ENCODE measurements around the gene HOXA9. TPM values are rescaled to one million over a fixed set of nuclear protein-coding genes. Genes with fewer than 3 reads are reported as not detected.

The HOXA9 gene
- total RNA-seq, 1 experiment from 2014 or later, result 16.7 TPM

DNA sequence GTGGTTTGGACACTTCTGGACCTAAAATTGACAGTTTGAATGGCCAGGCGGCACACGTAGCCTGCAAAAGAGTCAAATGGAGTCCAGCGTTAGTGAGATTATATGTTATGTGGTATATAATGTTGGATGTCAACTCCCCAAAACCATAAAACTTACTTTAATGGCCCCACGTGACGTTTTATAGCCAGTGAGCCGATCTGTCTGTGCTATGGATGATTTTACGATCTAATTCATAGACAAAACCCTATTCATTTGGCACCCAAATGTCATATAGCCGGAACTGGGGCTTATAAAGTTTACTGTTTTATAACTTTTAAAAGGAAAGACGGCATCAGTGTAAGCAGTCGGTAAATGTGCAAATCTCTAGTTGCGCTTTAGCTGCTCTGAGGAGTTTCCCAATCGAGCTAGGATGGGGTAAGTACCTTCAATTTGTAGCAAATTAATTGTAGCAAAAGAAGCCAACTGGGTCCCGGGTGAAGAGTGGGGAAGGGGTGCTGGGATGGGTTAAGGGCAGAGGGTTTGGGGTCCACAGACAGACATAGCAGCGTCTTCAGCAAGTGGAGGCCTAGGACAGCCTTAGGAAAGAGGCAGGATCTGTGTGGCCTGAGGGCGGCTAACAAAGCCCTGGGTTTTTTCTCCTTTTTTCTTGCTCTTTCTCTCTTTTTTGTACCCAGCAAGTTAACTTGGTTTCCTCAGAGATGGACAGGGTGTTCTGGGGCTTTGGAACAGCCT, 25.0 kb downstream of the HOXA9 start:
- H3K4me1 Mint-ChIP-seq (ENCODE audit: low read depth, unreplicated experiment), result no peaks in the 10 kb centered on the region
- peak overlapping the region; percentile 70 for H3K4me3 Mint-ChIP-seq (ENCODE audit: unreplicated experiment)
- BruUV-seq (replicated peaks), result no TSS peak
- intact Hi-C loops (cut with micrococcal nuclease; ENCODE audit: unreplicated experiment), result no loop called here
- H3K9me3 Mint-ChIP-seq (ENCODE audit: unreplicated experiment), result no peaks in the 10 kb centered on the region
- H3K27me3 Mint-ChIP-seq (ENCODE audit: insufficient read depth, unreplicated experiment), result no peaks in the 10 kb centered on the region
- no peak overlapping the region for H3K27ac Mint-ChIP-seq (ENCODE audit: unreplicated experiment)
- no peak for DNase-seq
- H3K36me3 Mint-ChIP-seq (ENCODE audit: insufficient read depth, unreplicated experiment), result peaks cover 9% of the 10 kb centered on the region
- Histone ChIP-seq H3K4me3 (ENCODE audit: low read depth, low read length) (peak overlapping the region; percentile 37), H3K27me3 (replicated peaks; ENCODE audit: control insufficient read depth, insufficient read depth, low read length) (no peaks in the 10 kb centered on the region), H3K9me3 (no peaks in the 10 kb centered on the region), H3K4me1 (peaks cover 10% of the 10 kb centered on the region), H3K36me3 (ENCODE audit: control insufficient read depth, insufficient read depth, low read length) (no peaks in the 10 kb centered on the region; the same call in 1 of the 2 replicates)
- ChIA-PET POLR2A (interaction anchor here (0.6 kb wide), 1 partner anchor 46 kb away, joined by 3 read pairs; no protein-coding TSS in a partner anchor), CTCF (no interaction called here)
- TF ChIP-seq, protein P1, sequence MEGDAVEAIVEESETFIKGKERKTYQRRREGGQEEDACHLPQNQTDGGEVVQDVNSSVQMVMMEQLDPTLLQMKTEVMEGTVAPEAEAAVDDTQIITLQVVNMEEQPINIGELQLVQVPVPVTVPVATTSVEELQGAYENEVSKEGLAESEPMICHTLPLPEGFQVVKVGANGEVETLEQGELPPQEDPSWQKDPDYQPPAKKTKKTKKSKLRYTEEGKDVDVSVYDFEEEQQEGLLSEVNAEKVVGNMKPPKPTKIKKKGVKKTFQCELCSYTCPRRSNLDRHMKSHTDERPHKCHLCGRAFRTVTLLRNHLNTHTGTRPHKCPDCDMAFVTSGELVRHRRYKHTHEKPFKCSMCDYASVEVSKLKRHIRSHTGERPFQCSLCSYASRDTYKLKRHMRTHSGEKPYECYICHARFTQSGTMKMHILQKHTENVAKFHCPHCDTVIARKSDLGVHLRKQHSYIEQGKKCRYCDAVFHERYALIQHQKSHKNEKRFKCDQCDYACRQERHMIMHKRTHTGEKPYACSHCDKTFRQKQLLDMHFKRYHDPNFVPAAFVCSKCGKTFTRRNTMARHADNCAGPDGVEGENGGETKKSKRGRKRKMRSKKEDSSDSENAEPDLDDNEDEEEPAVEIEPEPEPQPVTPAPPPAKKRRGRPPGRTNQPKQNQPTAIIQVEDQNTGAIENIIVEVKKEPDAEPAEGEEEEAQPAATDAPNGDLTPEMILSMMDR (IDR thresholded peaks at IDR 0.05; ENCODE audit: insufficient read depth in 1 of 2, low read depth in 1 of 2, low read length in 1 of 2, severe bottlenecking in 1 of 2, unreplicated experiment in 1 of 2), result no peak

DNA sequence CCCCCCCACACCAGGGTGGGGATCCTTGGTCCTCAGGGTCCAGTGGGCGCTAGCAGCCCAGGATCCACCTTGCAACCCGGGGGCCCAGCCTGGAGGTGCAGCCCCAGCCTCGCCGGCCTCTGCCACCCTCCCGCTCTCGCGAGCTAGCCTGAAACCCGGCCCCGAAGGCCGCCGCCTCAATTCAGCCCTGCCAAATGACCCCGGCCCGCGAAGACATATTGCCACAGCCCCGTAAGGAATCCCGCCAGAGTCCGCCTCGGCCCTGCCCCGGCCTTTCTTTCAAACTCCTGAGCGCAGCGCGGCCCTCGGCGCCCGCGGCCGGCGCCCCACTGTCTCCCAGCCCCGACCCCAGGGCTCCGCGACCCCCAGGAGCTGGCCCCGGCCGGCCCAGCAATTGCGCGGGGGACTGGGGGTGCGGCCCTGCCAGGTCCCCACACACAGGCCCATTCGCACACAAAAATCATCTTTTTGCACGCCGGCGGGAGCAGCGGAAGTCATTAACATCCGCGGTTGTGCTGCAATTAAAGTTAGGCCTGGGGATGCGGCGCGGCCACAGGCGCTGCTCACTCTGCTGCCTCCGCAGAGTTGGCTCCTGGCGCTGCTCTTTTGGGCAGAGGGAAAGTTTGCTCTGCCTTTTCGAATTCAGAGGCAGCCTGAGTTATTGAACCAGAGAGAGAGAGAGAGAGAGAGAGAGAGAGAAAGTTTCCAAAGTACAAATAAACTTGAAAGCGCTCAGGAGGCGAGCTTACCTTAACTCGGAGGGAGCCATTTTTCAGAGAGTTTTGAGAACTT, 25.8 kb downstream of the HOXA9 start:
- TF ChIP-seq, protein P1 (IDR thresholded peaks at IDR 0.05; ENCODE audit: insufficient read depth in 1 of 2, low read depth in 1 of 2, low read length in 1 of 2, severe bottlenecking in 1 of 2, unreplicated experiment in 1 of 2), result no peak
- Histone ChIP-seq H3K36me3 (ENCODE audit: control insufficient read depth, insufficient read depth, low read length) (no peaks in the 10 kb centered on the region), H3K4me1 (peaks cover 10% of the 10 kb centered on the region), H3K27me3 (replicated peaks; ENCODE audit: control insufficient read depth, insufficient read depth, low read length) (no peaks in the 10 kb centered on the region), H3K4me3 (ENCODE audit: low read depth, low read length) (peak overlapping the region; percentile 37), H3K9me3 (no peaks in the 10 kb centered on the region)
- Mint-ChIP-seq H3K4me3 (ENCODE audit: unreplicated experiment) (peak overlapping the region; percentile 70), H3K36me3 (ENCODE audit: insufficient read depth, unreplicated experiment) (peaks cover 5% of the 10 kb centered on the region), H3K9me3 (ENCODE audit: unreplicated experiment) (no peaks in the 10 kb centered on the region), H3K4me1 (ENCODE audit: low read depth, unreplicated experiment) (peaks cover 3% of the 10 kb centered on the region), H3K27ac (ENCODE audit: unreplicated experiment) (no peak overlapping the region), H3K27me3 (ENCODE audit: insufficient read depth, unreplicated experiment) (no peaks in the 10 kb centered on the region)
- POLR2A ChIA-PET, result interaction anchor here (0.6 kb wide), 1 partner anchor 45 kb away, joined by 3 read pairs; no protein-coding TSS in a partner anchor
- intact Hi-C loops (cut with micrococcal nuclease; ENCODE audit: unreplicated experiment), result no loop called here
- BruUV-seq (replicated peaks), result no TSS peak
- peak in 1 of 2 experiments; percentile 63 for DNase-seq
- CTCF ChIA-PET, result no interaction called here

DNA sequence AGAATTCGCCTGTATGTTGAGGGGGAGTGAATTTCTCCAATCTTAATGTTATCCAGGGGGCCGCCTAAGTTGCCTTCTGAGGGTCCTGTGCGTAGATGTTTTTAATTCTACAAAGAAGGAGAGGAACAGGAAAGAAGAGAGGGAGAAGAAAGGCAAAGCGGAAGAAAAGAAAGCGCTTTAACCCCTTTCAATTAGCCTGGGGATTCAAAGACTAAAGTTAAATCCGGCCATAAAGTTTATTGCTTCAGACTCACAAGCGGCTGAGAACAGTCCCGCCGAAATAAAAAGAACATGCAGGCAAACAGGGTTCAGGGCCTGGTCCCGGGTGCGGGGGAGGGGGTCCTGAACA, 26.4 kb downstream of the HOXA9 start:
- peak overlapping the region; percentile 37 for H3K4me3 ChIP-seq (ENCODE audit: low read depth, low read length)
- intact Hi-C loops (cut with micrococcal nuclease; ENCODE audit: unreplicated experiment), result no loop called here
- Mint-ChIP-seq H3K36me3 (ENCODE audit: insufficient read depth, unreplicated experiment) (peaks cover 5% of the 10 kb centered on the region), H3K4me1 (ENCODE audit: low read depth, unreplicated experiment) (peaks cover 9% of the 10 kb centered on the region), H3K27me3 (ENCODE audit: insufficient read depth, unreplicated experiment) (no peaks in the 10 kb centered on the region), H3K27ac (ENCODE audit: unreplicated experiment) (no peak overlapping the region), H3K9me3 (ENCODE audit: unreplicated experiment) (no peaks in the 10 kb centered on the region), H3K4me3 (ENCODE audit: unreplicated experiment) (peak overlapping the region; percentile 70)
- H3K27me3 ChIP-seq (replicated peaks; ENCODE audit: control insufficient read depth, insufficient read depth, low read length), result no peaks in the 10 kb centered on the region
- no peak for DNase-seq
- no TSS peak for BruUV-seq (replicated peaks)
- peaks cover 14% of the 10 kb centered on the region for H3K4me1 ChIP-seq
- no peaks in the 10 kb centered on the region for H3K9me3 ChIP-seq
- POLR2A ChIA-PET, result no interaction called here
- CTCF ChIA-PET, result no interaction called here
- no peaks in the 10 kb centered on the region for H3K36me3 ChIP-seq (ENCODE audit: control insufficient read depth, insufficient read depth, low read length)
- TF ChIP-seq, protein P1 (IDR thresholded peaks at IDR 0.05; ENCODE audit: insufficient read depth in 1 of 2, low read depth in 1 of 2, low read length in 1 of 2, severe bottlenecking in 1 of 2, unreplicated experiment in 1 of 2), result no peak

Data from Caco-2 (cell line).